Hepatocyte (in vitro differentiated cells): Measurements from ENCODE around the gene UBR3.

Experiments
- CTCF ChIP-seq: fragments of 200-600 bp; sonication (generic); IDR thresholded peaks from 2 replicates; pipeline ENCODE4 v1.5.1; 2016; ENCODE audit warnings: antibody characterized with exemption, mild to moderate bottlenecking; ENCODE audit not compliant: poor library complexity
- EZH2 ChIP-seq: fragments of 200-600 bp; sonication (generic); IDR thresholded peaks from 2 replicates; pipeline ENCODE4 v1.6.1; 2016; ENCODE audit warnings: antibody characterized with exemption, mild to moderate bottlenecking, borderline replicate concordance

- TF ChIP-seq EZH2 (no peak), CTCF (no peak)
Measured at GRCh38 chr2:169840747-169841142, 13.5 kb downstream of the UBR3 start.
